ENCODE data around the gene GPR151.
"Not testable (repeated sequence)": the region's sequence is repeated elsewhere in the genome, so short reads cannot be mapped to it uniquely, and the experiment has no call there.

Gene GPR151

DNA sequence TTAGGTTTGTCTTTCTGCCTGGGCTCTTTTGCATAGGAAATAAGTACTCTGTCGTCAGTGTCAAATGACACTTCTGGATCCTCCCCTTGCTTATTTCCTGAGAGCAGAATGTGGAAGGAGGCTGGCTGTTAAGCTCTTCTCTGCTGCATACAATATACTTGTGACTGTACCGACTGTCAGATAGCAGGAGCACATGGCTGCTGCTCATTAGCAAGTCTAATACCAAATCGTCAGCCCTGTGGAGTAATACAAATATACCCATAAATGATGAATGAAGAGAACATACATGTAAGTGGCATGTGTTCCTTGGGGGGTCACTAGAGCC is at the start of gene GPR151:
Gene GPR151, minus strand, starts transcription at position 40 of the 325 bp plus-strand sequence. CDS start 77 bp downstream, outside the sequence.
- peak; percentile 33 for DNase-seq (ENCODE audit: low spot score)

DNA sequence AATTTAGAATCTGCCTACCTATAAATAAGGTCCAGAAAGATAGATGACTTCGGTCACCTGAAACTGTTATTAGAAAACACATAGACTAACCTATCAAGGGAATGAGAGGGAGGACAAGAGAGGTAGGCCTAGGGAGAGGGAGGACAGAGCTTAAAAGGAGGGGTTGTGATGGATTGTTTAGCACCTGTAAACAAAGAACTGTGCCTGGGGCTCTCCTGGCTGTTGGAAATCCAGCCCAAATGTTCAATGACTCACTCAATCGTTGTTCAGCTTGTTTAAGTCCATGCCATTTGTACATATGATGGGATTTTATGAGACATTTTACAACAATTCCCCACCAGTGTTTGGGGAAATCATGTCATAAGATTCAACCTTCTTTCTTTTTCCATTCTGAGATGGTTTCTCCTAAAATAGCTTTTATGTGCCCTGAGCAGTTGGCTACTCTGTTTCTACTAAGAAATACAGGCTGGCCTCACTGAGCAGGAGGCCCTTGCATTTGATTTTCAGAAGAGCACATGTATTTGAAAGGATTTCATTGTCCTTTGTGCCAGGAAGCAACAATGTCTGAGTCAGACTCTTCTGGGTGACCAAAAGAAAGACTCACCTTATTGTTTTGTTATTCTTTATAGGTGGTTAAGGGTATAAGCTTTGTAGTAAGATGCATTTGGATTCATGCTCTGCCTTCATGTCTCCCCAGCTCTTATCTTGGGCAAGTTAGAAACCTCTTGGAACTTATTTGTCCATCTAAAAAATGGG is 48.2 kb upstream of the GPR151 start:
- no peak for DNase-seq (ENCODE audit: low spot score)

DNA sequence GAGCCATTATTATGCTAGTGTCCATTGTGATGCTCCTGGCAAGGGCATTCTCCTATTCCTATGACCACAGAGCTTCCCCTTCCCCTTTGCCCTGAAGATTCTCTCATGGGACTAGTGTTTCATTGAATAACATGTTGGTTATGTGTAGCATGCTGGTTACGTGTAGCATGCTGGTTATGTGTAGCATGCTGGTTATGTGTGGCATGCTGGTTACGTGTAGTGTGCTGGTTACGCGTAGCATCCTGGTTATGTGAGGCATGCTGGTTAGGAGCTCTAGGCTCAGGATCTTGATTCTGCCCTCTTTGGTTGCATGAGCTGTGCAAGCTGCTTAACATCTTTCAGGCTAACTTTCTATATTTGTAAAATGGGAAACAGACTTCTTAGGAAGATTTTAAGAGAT is 46.5 kb upstream of the GPR151 start:
- no peak for DNase-seq (ENCODE audit: low spot score)

DNA sequence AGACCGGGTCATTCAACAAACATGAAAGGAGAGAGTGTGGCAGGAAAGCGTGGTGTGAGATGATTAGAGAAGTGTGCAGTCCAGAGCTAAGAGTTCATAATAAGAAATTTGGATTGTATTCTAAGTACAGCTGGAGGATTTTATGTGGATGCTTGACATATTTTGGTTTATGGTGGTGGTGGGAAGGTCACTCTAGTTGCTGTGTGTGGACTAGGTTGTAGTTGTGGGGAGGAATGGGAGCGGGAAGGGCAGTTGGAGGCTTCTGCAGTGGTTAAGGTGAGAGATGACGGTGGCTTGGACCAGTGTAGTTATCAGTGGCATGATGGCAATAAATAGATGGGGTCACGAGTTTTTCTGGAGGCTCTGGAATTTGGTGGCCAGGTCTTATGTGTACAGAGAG is 45.7 kb upstream of the GPR151 start:
- no peak for DNase-seq (ENCODE audit: low spot score)

DNA sequence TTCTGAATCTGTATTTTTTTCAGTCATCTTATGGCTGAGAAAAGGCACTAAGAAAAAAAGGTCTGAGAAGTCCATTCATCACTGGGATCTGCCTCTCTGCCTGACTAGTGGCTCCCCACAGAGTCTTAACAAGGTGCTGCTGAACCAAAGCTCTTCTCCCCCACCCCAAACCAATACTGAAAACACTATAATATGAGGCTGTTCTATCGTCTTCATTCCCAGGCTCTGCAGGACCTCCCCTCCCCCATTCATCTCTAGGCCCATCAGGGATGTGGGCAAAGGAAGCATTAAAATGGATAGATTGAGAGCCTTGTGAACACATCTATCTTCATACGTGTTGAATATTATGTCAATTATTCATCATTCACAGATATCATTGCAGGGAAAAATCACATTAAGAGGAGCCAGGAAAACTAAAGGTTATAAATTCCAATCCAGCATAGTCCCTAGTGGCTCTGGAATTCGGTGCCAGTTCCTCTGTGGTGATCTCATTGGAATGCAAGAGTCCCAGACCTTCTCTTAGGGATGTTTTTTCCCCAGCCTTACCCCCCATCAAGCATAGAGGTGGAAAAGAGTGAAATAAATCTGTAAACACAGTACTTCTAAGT is 44.3 kb upstream of the GPR151 start:
- DNase-seq (ENCODE audit: low spot score), result no peak

DNA sequence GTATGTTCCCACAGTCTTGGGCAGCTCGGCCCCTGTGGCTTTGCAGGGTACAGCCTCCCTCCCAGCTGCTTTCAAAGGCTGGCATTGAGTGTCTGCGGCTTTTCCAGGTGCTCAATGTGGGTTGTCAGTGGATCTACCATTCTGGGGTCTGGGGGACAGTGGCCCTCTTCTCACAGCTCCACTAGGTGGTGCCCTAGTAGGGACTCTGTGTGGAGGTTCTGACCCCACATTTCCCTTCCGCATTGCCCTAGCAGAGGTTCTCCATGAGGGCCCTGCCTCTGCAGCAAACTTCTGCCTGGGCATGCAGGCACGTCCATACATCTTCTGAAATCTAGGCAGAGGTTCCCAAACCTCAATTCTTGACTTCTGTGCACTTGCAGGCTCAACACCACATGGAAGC is 40.9 kb upstream of the GPR151 start:
- DNase-seq (ENCODE audit: low spot score), result not testable (repeated sequence)

GRCh38 chr5:146553446-146553845 is 37.5 kb upstream of the GPR151 start:
- no peak for DNase-seq (ENCODE audit: low spot score)

DNA sequence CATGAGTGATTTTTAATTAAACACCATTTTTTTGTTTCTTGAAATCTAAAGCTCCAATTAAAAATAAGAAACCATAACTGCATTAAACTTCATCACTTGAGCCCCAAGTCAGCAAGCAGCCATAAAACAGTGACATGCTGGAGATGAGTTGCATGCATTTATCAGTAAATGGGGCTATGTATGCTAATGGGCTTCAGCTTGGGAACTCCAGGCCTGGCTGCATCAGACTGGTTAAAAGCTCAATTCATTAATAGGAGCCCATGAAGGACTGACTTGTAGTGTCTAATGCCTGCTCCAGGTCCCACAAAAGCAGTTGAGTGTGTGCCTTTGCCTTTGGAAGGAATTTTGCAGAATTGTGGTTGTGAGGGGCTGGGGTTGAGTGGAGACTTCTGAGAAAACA is 33.6 kb upstream of the GPR151 start:
- no peak for DNase-seq (ENCODE audit: low spot score)

- no peak for DNase-seq (ENCODE audit: low spot score)
Observed at GRCh38 chr5:146548781-146549449, 32.9 kb upstream of the GPR151 start.

DNA sequence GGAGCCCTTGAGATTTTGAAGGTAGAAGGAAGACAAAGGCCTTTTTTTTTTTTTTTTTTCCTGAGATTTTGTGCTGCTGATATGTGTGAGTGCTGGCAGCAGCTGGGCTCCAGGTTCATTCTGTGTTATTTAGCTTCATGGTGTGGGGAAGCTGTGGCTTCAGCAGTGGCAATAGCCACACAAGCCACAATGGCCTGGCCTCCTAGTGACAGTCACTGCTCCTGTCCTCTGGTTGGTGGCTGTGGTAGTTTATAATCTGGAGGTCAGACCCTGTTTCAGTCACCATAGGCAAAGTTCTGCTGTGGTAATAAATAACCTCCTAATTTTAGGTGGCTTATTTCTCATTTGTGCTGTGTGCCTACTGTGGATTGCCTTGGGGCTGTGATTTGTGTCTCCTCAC is 28.2 kb upstream of the GPR151 start:
- no peak for DNase-seq (ENCODE audit: low spot score)

DNA sequence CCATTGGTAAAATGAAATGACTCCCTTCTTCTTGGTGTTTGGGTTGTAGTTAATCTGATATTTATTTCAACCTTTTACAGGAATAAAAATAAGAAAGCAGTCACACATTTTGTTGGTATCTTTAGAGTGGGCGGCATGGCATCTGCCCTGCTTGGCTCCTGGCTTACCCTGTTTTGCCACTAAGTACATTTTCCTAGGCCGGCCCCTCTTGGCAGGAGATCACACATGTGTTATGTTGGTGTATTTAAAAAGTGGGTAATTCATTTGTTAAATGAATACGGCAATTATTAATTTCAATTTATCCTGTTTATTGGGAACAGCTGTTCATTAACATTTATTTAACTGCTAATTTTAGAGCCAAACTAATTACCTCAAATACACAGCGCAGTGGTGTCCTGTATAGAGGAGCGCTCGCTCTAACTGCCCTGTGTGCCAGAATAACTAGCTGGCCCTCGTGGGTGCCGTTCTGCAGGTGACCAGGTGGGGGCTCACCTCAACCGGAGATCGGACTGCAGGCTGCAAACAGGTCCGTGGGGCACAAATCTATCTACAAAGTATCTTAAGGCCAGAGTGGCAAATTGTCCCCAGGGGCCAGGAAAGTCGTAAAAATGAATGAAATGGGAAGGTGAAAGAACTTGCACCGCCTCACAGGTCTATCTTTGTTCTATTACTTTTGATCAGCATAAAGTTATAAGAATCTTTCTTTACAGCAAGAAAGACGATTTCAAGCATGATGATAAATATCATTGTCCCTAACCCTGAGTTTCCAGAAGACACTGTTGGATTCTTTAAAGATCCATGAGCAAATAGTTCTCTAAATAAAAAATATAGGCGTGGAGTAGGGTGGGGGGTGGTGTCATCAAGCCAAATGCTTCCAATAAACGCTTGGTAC is 26.2 kb upstream of the GPR151 start:
- DNase-seq (ENCODE audit: low spot score), result peak; percentile 63

GRCh38 chr5:146540414-146540813 is 24.4 kb upstream of the GPR151 start:
- DNase-seq (ENCODE audit: low spot score), result no peak

DNA sequence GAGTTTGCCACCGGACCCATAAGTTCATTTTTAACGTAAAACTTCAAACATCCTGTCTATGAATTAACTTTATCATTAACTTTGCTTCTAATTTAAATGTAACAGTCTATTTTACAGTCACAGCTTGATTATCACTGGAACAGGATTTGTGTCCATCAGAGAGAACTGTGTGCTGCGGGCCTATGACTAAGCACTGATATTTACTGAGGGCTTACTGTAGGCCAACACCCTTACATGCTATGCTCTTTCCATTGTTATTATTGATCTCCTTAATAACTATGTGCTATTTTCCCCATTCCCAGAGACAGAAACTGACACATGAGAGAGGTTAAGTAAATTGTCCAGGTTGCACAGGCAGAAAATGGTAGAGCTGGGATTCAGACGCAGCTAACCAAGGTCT is 24.0 kb upstream of the GPR151 start:
- DNase-seq (ENCODE audit: low spot score), result no peak

DNA sequence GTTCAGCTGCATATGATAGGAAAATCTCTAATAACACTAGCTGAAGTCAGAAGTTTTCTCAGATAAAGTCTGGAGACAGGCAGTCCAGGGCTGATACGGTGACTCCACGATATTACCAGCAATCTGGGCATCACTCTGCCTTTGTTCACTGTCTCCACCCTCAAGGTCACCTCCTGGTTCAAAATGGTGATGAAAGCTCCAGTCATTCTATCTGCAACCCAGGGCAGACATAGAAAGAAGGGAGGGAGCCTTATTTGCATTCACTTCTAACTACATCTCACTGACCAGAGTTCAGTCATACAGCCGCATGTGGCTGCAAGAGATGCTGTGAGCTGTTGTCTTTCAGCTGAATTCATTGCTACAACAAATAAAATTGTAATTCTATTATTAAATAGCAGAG is 22.4 kb upstream of the GPR151 start:
- no peak for DNase-seq (ENCODE audit: low spot score)

DNA sequence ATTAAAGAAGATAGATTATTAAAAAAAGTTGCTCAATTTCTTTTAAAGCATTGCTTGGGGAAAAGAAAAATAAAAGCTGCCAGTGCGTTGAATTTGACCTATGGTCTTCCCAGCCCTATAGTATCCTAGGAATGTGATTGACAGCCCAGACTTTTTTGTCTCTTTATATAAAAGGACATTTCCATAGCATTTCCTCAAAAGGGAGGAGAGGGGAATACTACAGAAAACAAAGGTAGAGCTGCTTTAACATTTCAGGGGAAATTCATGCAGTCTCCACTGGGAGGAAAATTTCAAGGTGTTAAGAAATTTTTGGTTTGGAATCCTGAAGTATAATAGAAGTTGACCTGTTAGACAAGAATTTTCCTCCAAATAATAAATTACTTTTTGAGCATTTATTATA is 17.9 kb upstream of the GPR151 start:
- DNase-seq (ENCODE audit: low spot score), result no peak

- peak; percentile 53 for DNase-seq (ENCODE audit: low spot score)
Observed at GRCh38 chr5:146533260-146533857, 17.4 kb upstream of the GPR151 start.

DNA sequence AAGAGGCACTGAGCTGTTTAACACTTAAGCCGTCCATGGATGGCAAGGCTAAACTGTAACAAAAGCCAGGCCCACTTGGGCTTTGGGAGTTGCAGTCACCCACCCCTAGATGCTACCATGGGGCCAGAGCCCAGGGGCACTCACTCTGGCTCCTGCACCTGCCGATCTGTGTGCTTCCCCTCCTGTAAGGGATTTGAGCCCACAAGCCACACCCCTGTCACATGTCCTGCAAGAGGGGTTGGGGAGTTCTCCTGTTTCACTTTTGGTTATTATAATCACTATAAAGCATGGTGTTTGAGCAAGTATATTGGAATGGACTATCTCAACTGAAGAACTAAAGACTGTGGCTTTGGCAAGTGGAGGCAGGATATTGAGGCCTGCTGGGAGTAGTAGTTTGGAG is 14.0 kb upstream of the GPR151 start:
- peak; percentile 16 for DNase-seq (ENCODE audit: low spot score)

- DNase-seq (ENCODE audit: low spot score), result no peak
Observed at GRCh38 chr5:146528236-146528635, 12.2 kb upstream of the GPR151 start.

- DNase-seq (ENCODE audit: low spot score), result no peak
Observed at GRCh38 chr5:146527785-146528184, 11.8 kb upstream of the GPR151 start.

DNA sequence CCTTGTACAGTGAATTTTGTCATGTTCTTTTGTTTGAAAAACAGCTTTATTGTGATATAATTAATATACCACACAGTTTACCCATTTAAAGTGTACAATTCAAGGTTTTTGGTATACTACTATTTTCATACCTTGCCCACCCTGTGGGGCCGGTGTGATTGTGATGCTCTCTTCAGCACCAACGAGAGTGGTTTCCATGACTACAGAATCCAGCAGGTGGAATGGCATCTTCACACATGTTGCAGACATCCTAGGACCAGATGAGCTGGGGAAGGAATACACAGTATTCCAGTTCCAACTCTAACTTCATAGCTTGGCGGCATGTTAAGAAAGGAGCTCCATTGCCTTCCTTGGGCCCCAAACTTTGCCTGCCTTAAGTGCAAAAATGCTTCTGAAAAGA is 7.7 kb upstream of the GPR151 start:
- DNase-seq (ENCODE audit: low spot score), result no peak

DNA sequence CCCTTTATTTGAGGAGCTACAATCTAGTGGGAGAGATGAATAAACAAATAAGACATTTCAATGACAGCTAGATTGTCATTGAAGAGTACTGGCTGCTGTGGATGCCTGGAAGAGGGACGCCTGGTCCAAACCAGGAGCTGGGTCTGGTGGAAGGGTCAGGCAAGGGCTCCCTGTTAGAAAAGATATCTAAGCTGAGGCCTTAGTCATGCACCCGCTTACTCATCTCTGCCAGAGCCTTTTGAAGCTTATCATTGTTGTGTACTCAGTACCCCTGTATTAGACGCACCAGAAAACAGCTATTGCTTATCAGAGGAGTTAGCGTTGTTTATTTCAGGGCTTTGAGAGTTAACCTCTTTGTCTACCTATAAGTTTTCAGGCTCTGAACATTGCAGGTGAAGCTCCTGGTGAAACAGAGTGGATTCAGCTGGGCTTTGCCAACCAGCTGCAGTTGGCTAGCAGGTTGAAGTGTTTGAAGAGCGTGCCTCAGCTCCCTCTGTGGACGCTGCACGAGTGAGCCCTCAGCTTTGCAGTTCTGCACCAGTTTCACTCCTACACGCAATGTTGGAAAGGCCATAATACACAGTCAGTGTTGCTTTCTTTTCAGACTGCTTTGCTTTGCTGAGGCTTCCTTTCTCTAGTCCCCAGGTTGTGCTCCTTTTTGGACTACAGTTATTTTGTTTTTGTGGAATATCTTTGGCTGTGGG is 5.6 kb upstream of the GPR151 start:
- no peak for DNase-seq (ENCODE audit: low spot score)

All from germinal center (tissue), 1 donor.